NCI-H82 treated with DMSO at 0.1 percent for 48 hours (cell line): ENCODE results near the gene BACH2.

Source experiments
- DNase-seq: peaks from one replicate; lab custom pipeline; 2025; ENCODE audit not compliant: unreplicated experiment; lab: John Stamatoyannopoulos, UW

Gene BACH2

GRCh38 chr6:90241229-90241880, 55.3 kb downstream of the BACH2 start:
- DNase-seq, result peak; percentile 16

DNA sequence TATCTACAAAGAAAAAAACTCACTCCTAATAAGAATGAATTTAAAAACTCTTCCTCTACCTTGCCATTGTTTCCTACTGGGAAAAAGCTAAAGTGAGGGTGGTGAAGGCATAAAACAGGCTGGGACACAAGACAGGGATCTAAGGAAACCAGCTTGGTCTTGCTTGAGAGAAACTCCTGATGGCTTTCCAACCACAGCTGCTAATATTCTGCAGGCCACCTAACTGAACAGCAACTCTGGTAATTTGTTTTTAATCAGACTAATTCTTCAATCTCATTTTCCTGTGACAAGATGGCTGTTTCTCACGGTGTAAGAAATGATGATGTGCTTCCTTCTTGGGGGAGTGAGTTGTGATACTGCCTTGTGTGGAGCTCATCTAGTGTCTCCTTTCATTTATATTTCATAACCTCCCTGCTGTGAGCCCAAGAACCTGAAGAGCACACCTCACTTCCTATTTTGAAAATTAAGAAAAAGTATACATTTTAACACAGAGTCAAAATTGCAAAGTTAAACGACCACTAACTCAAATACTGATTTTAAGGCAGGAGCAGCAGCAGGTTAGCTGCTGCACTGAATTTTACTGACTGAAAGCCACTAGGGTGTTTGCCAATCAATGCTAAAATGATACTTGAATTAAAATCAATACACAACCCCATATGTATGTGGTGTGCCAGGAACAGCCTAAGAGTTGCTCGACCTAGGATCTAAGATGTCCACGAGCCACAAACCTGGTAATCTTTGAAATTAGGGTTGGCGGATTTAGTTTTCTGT, 58.0 kb downstream of the BACH2 start:
- peak; percentile 24 for DNase-seq

DNA sequence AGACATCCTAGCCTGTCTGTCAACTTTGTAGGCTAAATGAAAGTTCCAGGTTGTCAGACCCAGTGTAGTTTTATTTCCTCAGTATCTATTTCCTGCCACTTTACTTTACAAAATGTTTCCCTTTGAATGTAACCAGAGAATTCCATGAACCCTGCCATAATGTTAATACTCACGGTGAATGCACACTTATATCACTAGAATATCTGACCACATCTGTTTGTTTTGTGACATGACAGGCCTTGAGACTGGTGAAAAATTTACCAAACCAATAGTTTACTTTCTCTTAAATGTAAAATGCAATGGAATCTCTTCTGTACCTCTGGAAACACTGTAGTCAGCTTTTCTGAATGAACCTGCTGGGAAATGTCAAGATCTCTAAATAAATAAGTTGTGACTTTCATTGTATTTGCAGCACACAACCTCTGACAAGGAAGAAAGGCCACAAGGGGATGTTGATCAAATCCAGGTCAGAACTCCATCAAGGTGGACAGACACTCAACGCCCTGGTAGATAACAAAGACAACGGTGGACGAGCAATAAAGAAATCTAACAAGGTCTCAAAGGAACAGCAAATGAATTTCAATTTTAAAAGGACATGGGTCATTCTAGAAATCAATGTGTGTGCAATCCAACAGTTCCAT, 59.2 kb downstream of the BACH2 start:
- DNase-seq, result no peak

- DNase-seq, result no peak
These were observed 62.6 kb downstream of the BACH2 start for GRCh38 chr6:90233994-90234393.

DNA sequence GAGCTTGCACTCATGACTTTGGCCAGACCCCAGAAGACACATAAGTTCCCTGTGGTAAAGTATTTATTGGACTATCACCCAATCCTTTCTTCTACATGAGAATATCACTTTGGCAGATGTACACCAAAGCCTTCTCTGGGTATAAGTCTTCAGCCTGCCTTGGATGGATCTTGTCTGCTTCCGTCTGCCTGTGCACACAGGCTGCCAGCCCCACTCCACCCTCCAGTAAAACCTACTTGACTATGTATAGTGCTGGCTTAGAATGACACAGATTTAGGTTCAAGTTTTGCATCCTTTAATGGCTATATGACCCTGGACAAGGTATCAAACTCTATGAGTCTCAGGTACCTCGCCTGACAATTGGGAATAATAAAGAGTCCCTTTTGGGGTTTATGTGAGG, 63.4 kb downstream of the BACH2 start:
- DNase-seq, result no peak

- DNase-seq, result no peak
These were observed 64.8 kb downstream of the BACH2 start for GRCh38 chr6:90231798-90232197.

- DNase-seq, result no peak
These were observed 65.3 kb downstream of the BACH2 start for GRCh38 chr6:90231308-90231707.

DNA sequence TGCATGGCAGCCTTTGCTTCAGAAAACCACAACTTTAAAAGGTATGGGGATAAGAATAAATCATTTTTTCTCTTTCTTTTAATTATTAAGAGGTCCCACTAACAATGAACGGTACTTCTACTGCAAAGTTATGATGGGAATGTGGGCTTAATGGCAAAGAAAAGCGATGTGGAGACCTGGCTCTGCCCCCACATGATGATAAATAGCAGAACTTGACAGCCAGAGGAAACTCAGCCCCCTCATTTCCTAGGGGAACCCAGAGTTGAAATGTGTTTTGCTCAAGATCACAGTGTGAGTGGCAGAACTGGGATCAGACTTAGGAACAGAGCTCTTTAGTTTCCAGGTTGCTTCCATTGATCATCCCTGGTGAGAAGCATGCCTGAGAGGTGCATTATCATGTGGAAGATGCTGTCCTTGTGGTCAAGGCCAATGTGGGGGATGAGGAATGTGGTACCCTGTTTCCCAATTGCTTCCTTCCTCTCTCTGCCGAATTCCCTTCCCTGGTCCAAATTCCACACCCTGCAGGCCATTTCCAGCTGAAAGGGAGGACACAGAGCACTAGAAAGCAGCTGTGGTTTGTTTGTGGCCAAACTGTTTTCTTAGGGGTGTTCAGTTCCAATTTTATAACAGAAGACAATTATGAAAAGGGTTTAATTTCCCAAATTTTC, 66.0 kb downstream of the BACH2 start:
- DNase-seq, result no peak

- no peak for DNase-seq
These were observed 67.2 kb downstream of the BACH2 start for GRCh38 chr6:90229331-90230010.

GRCh38 chr6:90227673-90228072, 69.0 kb downstream of the BACH2 start:
- no peak for DNase-seq

- no peak for DNase-seq
These were observed 69.4 kb downstream of the BACH2 start for GRCh38 chr6:90227213-90227612.

DNA sequence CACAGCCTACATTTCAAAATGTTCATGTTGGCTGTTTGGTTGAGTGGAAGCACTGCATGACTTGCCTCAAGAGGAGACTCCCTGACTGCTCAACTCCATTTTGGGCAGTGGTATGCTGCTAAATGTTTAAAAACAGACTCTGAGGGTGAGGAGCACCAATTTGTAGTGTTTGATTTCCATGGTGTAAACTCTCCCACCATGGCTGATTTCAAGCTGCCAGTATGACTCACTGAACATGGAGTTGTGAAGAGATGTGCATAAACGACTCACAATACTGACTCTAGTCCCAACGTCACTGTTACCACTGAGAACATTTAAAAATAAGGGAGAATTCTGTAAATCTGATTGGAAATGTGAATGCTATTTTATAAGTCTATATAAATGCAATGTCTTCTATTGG, 70.4 kb downstream of the BACH2 start:
- no peak for DNase-seq

DNA sequence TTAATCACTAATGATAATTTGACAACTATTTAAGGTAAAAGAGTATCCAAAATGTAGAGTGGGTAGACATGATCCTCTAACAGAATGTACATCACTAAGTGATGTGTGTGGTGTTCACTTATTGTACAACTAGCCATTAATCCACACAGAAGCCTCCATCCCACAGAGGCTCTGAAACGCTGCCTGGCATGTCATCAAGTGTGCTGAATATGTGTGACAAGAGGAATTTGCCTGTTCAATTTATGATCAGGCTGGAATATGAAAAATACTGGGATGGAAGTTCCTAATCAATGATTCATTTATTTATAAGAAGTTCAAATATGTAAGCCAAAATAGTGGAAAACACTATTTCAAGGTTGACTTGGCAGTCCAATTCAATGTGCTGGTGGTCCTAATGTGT, 72.4 kb downstream of the BACH2 start:
- DNase-seq, result no peak

DNA sequence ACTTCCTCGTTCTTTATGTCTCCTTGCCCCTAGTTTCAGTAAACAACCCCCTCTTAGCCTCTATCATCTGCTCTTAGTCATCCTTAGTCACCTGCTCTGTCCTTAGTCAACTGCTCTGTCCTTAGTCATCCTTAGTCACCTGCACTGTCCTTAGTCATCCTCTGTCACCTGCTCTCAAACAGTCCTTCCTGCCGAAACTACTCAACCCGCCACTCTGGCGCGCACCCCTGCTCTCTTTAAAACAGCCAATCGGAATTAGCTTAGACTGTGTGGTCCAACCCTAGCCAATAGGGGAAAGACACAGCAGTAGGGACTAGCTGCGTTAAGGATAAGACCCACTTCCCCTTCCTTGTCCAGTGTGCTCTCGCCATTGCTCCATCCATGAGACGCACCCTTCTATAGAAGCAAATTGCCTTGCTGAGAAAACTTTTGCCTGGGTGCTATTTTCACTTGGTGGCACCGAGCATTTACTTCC, 73.9 kb downstream of the BACH2 start:
- no peak for DNase-seq

- DNase-seq, result no peak
These were observed 74.6 kb downstream of the BACH2 start for GRCh38 chr6:90222008-90222407.

GRCh38 chr6:90221403-90221802, 75.2 kb downstream of the BACH2 start:
- no peak for DNase-seq

DNA sequence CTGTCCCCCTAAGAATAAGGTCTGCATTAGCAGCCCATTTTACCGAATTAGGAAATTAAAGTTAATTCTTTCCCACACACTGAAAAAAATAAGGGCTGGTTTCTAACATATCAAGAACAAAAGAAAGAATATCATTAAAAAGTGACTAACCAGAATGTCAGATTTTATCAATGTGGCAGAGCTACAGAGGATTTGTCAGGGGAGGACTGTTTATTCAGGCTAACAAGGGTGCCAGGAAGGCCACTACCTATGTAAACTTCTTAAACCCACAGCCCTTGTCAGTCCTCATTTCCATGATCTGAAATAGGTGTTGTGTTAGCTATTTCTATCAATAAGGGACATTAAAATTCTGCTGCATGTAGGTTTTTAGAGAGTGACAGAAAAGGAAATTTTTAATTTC, 76.4 kb downstream of the BACH2 start:
- DNase-seq, result no peak

DNA sequence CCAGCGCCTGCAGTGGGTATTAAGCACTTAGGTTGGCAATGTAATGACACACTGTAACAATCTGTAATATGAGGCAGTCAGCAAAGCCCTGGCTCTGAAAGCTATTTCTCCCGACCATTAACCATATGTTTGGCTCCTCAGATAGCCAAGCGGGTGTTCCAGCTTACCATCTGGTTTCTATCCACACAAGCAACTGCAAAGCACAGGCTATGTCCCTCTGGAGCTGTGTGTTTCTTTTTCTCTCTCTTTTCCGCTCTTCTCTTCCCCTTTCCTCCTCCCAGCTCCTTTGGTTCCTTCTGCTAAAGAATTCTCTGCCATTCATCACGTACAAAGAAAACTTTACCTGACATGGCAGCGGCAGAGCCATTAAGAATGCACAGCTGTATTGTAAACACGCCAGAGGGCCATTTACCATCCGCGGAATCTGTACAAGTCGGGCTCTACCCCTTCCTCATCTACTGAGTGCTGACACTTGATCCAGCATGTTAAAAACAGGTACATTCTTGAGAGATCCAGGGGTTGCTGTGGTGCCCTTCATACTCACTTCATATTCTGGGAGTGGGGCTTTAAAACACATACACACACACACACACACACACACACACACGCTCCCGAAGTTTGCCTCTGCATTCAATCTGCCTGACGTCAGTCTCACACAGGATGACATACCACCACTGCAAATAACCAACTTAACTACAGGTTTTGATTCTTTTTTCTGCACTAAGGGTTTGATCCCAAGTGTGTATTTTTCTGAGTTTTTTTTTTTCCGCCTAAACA, 77.2 kb downstream of the BACH2 start:
- peak; percentile 66 for DNase-seq

GRCh38 chr6:90218959-90219208, 77.8 kb downstream of the BACH2 start:
- DNase-seq, result no peak

- DNase-seq, result no peak
These were observed 79.0 kb downstream of the BACH2 start for GRCh38 chr6:90217506-90218127.
